MCF 10A (cell line): ENCODE results near the gene GGT6. TPM values are rescaled to one million over a fixed set of nuclear protein-coding genes. Genes with fewer than 3 reads are reported as not detected.

Experiments used
- BruUV-seq: library from RNA; stranded (reverse); fragments of 400-500 nt; replicated peaks from 2 replicates; lab custom pipeline; 2021; lab: Mats Ljungman, UMichigan
- CTCF ChIA-PET: fragments of 300-600 bp; sonication (Branson Sonifier 250); formaldehyde crosslinking; extraction: SDS; loops from one replicate; lab custom pipeline; 2021; ENCODE audit warnings: antibody characterized with exemption, inconsistent platforms; lab: Yijun Ruan, JAX
- POLR2A ChIA-PET: fragments of 300-600, 350-650 bp; sonication (Branson Sonifier 250); formaldehyde crosslinking; extraction: SDS; loops from one replicate; lab custom pipeline; 2020; ENCODE audit warnings: antibody characterized with exemption, inconsistent platforms; lab: Yijun Ruan, JAX
- DNase-seq: peaks from one replicate; pipeline ENCODE4 v3.0.0-alpha.2; 2018; ENCODE audit not compliant: unreplicated experiment
- H3K27ac Mint-ChIP-seq: one replicate; pipeline ENCODE4 v1.8.0; 2022; ENCODE audit warnings: mild to moderate bottlenecking, low read depth, mixed read lengths; ENCODE audit not compliant: unreplicated experiment
- H3K27me3 Mint-ChIP-seq: one replicate; pipeline ENCODE4 v1.8.0; 2022; ENCODE audit warnings: mixed read lengths; ENCODE audit not compliant: insufficient read depth, unreplicated experiment
- H3K36me3 Mint-ChIP-seq: one replicate; pipeline ENCODE4 v1.8.0; 2022; ENCODE audit warnings: mild to moderate bottlenecking, moderate library complexity, mixed read lengths; ENCODE audit not compliant: insufficient read depth, unreplicated experiment
- H3K4me1 Mint-ChIP-seq: one replicate; pipeline ENCODE4 v1.8.0; 2022; ENCODE audit warnings: mixed read lengths; ENCODE audit not compliant: insufficient read depth, unreplicated experiment
- H3K4me3 Mint-ChIP-seq: one replicate; pipeline ENCODE4 v1.8.0; 2022; ENCODE audit warnings: mild to moderate bottlenecking, moderate library complexity, mixed read lengths; ENCODE audit not compliant: unreplicated experiment
- H3K9me3 Mint-ChIP-seq: one replicate; pipeline ENCODE4 v1.8.0; 2022; ENCODE audit warnings: mixed read lengths; ENCODE audit not compliant: unreplicated experiment
- CTCF ChIP-seq: fragments of 200-600 bp; IDR thresholded peaks from one replicate; pipeline ENCODE4 v1.8.0; 2022; ENCODE audit warnings: antibody characterized with exemption, mild to moderate bottlenecking; ENCODE audit not compliant: unreplicated experiment
- intact Hi-C: fragments of 100-400 bp; cut with micrococcal nuclease; formaldehyde crosslinking; loops from 2 replicates; pipeline ENCODE4 v1.14.1; 2022
- total RNA-seq: library from RNA; stranded (reverse); gene quantifications from 2 replicates; pipeline ENCODE4 v1.2.3, GENCODE V29; 2022

GGT6 gene
- total RNA-seq, 1 experiment from 2014 or later, result not detected

DNA sequence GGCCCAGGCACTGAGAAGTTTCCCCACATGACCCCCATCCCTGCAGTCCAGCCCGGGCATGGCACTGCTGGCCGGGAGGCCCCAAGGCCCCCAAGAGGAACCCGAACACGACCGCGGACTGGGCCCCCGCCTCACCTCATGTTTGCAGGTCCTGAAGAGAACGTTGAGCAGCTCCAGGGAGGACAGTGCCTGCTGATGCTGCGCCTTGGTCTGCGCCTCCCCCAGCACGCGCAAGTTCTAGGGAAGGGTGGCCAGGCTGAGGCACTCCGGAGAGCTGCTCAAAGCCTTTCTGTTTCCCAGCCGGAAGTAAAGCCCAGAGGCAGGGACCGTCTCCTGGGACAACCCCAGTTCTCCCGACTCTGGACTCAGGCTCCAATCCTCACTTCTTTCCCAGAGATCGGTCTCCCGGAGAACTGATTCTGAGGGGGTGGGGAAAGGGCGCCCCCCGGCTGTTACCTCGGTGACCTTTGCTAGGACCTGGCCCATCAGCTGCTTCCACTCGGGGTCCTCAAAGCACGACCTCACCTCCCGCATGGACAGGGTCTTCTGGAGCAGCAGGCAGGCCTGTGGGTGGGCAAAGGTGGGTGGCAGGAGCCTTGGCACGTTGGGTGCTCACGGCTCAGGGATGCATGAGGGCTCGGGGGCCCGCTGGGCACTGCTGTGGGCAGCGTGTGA is 18.9 kb downstream of the GGT6 start:
- BruUV-seq, result no TSS peak
- POLR2A ChIA-PET, result no interaction called here

GRCh38 chr17:4540687-4541327 is 19.6 kb downstream of the GGT6 start:
- BruUV-seq, result no TSS peak
- Mint-ChIP-seq H3K4me1 (no peaks in the 10 kb centered on the region), H3K27ac (no peak overlapping the region), H3K36me3 (peaks cover 59% of the 10 kb centered on the region), H3K4me3 (no peak overlapping the region), H3K9me3 (no peaks in the 10 kb centered on the region), H3K27me3 (no peaks in the 10 kb centered on the region)
- TF ChIP-seq CTCF, result no peak
- intact Hi-C loops, result no loop called here
- DNase-seq, result no peak
- POLR2A ChIA-PET, result interaction anchor here (0.6 kb wide), 1 partner anchor 766 kb away, joined by 3 read pairs; no protein-coding TSS in a partner anchor
- CTCF ChIA-PET, result no interaction called here

More for the DNA sequence above, 18.9 kb downstream of the GGT6 start:
- H3K27me3 Mint-ChIP-seq, result no peaks in the 10 kb centered on the region
- H3K9me3 Mint-ChIP-seq, result no peaks in the 10 kb centered on the region
- no peak overlapping the region for H3K27ac Mint-ChIP-seq
- no peak for TF ChIP-seq CTCF
- DNase-seq, result no peak
- intact Hi-C loops, result no loop called here
- H3K36me3 Mint-ChIP-seq, result peaks cover 59% of the 10 kb centered on the region
- H3K4me3 Mint-ChIP-seq, result no peak overlapping the region
- H3K4me1 Mint-ChIP-seq, result no peaks in the 10 kb centered on the region
- CTCF ChIA-PET, result no interaction called here

GRCh38 chr17:4540224-4540651 is 20.1 kb downstream of the GGT6 start:
- no peaks in the 10 kb centered on the region for H3K4me1 Mint-ChIP-seq
- H3K27me3 Mint-ChIP-seq, result no peaks in the 10 kb centered on the region
- no peak for TF ChIP-seq CTCF
- no peaks in the 10 kb centered on the region for H3K9me3 Mint-ChIP-seq
- POLR2A ChIA-PET, result interaction anchor here (0.6 kb wide), 1 partner anchor 766 kb away, joined by 3 read pairs; no protein-coding TSS in a partner anchor
- intact Hi-C loops, result no loop called here
- H3K36me3 Mint-ChIP-seq, result peaks cover 56% of the 10 kb centered on the region
- CTCF ChIA-PET, result no interaction called here
- H3K27ac Mint-ChIP-seq, result no peak overlapping the region
- H3K4me3 Mint-ChIP-seq, result no peak overlapping the region
- no peak for DNase-seq
- no TSS peak for BruUV-seq

DNA sequence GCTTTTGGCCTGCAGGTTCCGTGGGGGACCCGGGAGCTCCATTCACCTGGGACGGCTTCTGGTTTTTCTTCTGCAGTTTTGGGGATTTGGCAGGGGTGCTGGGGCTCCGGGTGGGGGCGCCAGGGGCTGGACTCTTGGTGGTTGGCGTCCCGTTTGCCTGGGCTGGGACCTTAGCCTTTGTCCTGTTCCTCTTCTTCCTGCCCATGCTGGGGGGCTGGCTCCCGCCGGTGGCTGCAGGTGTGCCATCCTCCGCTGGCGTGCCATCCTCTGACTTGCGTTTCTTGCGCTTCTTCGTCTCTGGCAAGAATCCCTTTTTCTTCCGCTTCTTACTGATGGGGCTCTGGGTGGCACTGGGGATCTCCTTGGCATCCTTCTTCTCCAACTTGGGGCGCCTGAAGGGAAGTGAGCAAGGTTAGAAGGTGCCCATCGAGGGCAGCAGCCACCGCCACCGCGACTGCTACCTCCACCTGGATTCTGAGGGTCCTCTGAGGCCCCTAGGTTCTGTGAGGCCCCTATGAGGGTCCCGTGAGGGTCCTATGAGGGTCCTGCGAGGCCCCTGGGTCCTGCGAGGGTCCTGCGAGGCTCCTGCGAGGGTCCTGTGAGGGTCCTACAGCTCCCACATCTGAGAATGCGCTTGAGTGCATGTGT is 20.7 kb downstream of the GGT6 start:
- no peak for TF ChIP-seq CTCF
- ChIA-PET POLR2A (interaction anchor here (0.6 to 2.9 kb wide), 3 partner anchors 15 to 363 kb away, joined by 3 to 15 read pairs (median 5); partner anchors contain the start of gene MYBBP1A), CTCF (interaction anchor here (0.7 to 1.0 kb wide), 2 partner anchors 27 to 438 kb away, joined by 3 read pairs; no protein-coding TSS in a partner anchor)
- DNase-seq, result no peak
- Mint-ChIP-seq H3K27ac (no peak overlapping the region), H3K36me3 (peaks cover 52% of the 10 kb centered on the region), H3K9me3 (no peaks in the 10 kb centered on the region), H3K4me1 (no peaks in the 10 kb centered on the region), H3K27me3 (no peaks in the 10 kb centered on the region), H3K4me3 (no peak overlapping the region)
- no TSS peak for BruUV-seq
- intact Hi-C loops, result no loop called here
